B cell (primary cell): ENCODE measurements around the gene ARMH3. TPM values are rescaled to one million over a fixed set of nuclear protein-coding genes. Genes with fewer than 3 reads are reported as not detected.

ENCODE experiments used
- ATAC-seq: fragments of 200-7000 bp; cut with Tn5 transposase; one replicate; pipeline ENCODE4 v1.10.0; 2021; ENCODE audit warnings: low read depth, mild to moderate bottlenecking, moderate number of reproducible peaks, moderate library complexity
- CTCF ChIA-PET: fragments of 350-600 bp; sonication (Branson Sonifier 250); formaldehyde crosslinking; loops from one replicate; lab custom pipeline; 2021; ENCODE audit warnings: antibody characterized with exemption, inconsistent platforms; lab: Charles Lee
- POLR2A ChIA-PET: fragments of 350-600 bp; sonication (Branson Sonifier 250); formaldehyde crosslinking; loops from one replicate; lab custom pipeline; 2021; ENCODE audit warnings: antibody characterized with exemption; lab: Charles Lee
- DNase-seq: peaks from one replicate; pipeline ENCODE4 v3.0.0; 2013
- H2AFZ ChIP-seq: 2 replicates; pipeline ENCODE4 v1.6.1; 2012; ENCODE audit warnings: mild to moderate bottlenecking, low read depth, low read length; ENCODE audit not compliant: insufficient read depth, poor library complexity, severe bottlenecking
- H3K27ac ChIP-seq, 2 donors: 1 replicate in 1 of 2; 2 replicates in 1 of 2; pipeline ENCODE4 v1.5.1; 2012 to 2013; ENCODE audit warnings: low read length in 2 of 2, mild to moderate bottlenecking in 2 of 2, moderate library complexity in 1 of 2
- H3K27me3 ChIP-seq, 4 experiments: fragments of 200-600 bp in 1 of 4; sonication (generic) in 1 of 4; replicated peaks in 1 of 4; 1 replicate in 2 of 4; 2 replicates in 2 of 4; pipeline versions ENCODE4 v1.6.1 to v1.7.0; 2013 to 2016; ENCODE audit warnings: low read length in 3 of 4, mild to moderate bottlenecking in 2 of 4, mixed read lengths in 1 of 4, moderate library complexity in 1 of 4; ENCODE audit not compliant: insufficient read depth in 4 of 4, control insufficient read depth in 3 of 4; ENCODE audit errors: control extremely low read depth in 1 of 4
- H3K36me3 ChIP-seq, 2 experiments: replicated peaks in 1 of 2; 1 replicate in 1 of 2; 2 replicates in 1 of 2; pipeline versions ENCODE4 v1.6.1 to v1.7.1; 2013; ENCODE audit warnings: low read length in 1 of 2; ENCODE audit not compliant: insufficient read depth in 2 of 2, control insufficient read depth in 1 of 2; ENCODE audit errors: control extremely low read depth in 1 of 2, extremely low read depth in 1 of 2
- H3K4me1 ChIP-seq, 2 donors: fragments of 200-600 bp in 1 of 2; sonication (generic) in 1 of 2; 1 replicate in 1 of 2; 2 replicates in 1 of 2; pipeline versions ENCODE4 v1.5.1 to v1.6.1; 2013 to 2017; ENCODE audit warnings: low read length in 2 of 2; ENCODE audit not compliant: control insufficient read depth in 2 of 2, insufficient read depth in 2 of 2
- H3K4me2 ChIP-seq: replicated peaks from 2 replicates; pipeline ENCODE3; 2012; ENCODE audit warnings: mild to moderate bottlenecking, low read depth, low read length; ENCODE audit not compliant: poor library complexity, severe bottlenecking
- H3K4me3 ChIP-seq, 5 experiments: fragments of 200-600 bp in 1 of 5; sonication (generic) in 1 of 5; 1 replicate in 3 of 5; 2 replicates in 2 of 5; pipeline versions ENCODE4 v1.5.1 to v1.7.0; 2011 to 2016; ENCODE audit warnings: low read length in 4 of 5, mild to moderate bottlenecking in 4 of 5, low read depth in 2 of 5, control low read depth in 1 of 5, moderate library complexity in 1 of 5; ENCODE audit not compliant: insufficient read depth in 1 of 5; ENCODE audit errors: control extremely low read depth in 1 of 5, extremely low read depth in 1 of 5
- H3K79me2 ChIP-seq: fragments of 200-600 bp; sonication (generic); one replicate; pipeline ENCODE4 v1.6.0; 2016; ENCODE audit warnings: low read length; ENCODE audit not compliant: control insufficient read depth, insufficient read depth
- H3K9ac ChIP-seq: fragments of 200-600 bp; sonication (generic); 2 replicates; pipeline ENCODE4 v1.6.1; 2017; ENCODE audit warnings: mild to moderate bottlenecking, low read length, moderate library complexity
- H3K9me3 ChIP-seq, 3 donors: one replicate each; pipeline versions ENCODE4 v1.6.1 to v1.7.1; 2013; ENCODE audit warnings: low read length in 2 of 3; ENCODE audit not compliant: control insufficient read depth in 2 of 3, insufficient read depth in 1 of 3; ENCODE audit errors: control extremely low read depth in 1 of 3
- H4K20me1 ChIP-seq: 2 replicates; pipeline ENCODE4 v1.6.0; 2012; ENCODE audit warnings: mild to moderate bottlenecking, low read length; ENCODE audit not compliant: insufficient read depth, control insufficient read depth, poor library complexity, severe bottlenecking
- H3K27ac Mint-ChIP-seq: one replicate; pipeline ENCODE4 v1.8.0; 2021; ENCODE audit warnings: mixed read lengths
- H3K27me3 Mint-ChIP-seq: one replicate; pipeline ENCODE4 v1.8.0; 2021; ENCODE audit warnings: mixed read lengths
- H3K4me1 Mint-ChIP-seq: one replicate; pipeline ENCODE4 v1.8.0; 2021; ENCODE audit warnings: mixed read lengths
- H3K4me3 Mint-ChIP-seq: one replicate; pipeline ENCODE4 v1.8.0; 2021; ENCODE audit warnings: mixed read lengths
- H3K9me3 Mint-ChIP-seq: one replicate; pipeline ENCODE4 v1.8.0; 2022; ENCODE audit warnings: mixed read lengths; ENCODE audit not compliant: insufficient read depth
- CTCF ChIP-seq: fragments of 200-600 bp; IDR thresholded peaks from one replicate; pipeline ENCODE4 v1.8.0; 2022; ENCODE audit warnings: antibody characterized with exemption, mild to moderate bottlenecking
- EZH2 ChIP-seq: IDR thresholded peaks from 2 replicates; pipeline ENCODE4 v1.6.1; 2012; ENCODE audit warnings: borderline replicate concordance, low read depth, mild to moderate bottlenecking, moderate library complexity, low read length; ENCODE audit not compliant: insufficient read depth, poor library complexity, severe bottlenecking
- WGBS: methylation state at CpG from one replicate; pipeline ENCODE4 v1.1.5; 2013; ENCODE audit warnings: missing lambda C conversion rate; ENCODE audit not compliant: insufficient coverage; 5-methylcytosine and 5-hydroxymethylcytosine counted together
- intact Hi-C: fragments of 100-400 bp; cut with micrococcal nuclease; formaldehyde crosslinking; loops from one replicate; pipeline ENCODE4 v1.10.0; 2022
- polyA plus RNA-seq: library from polyadenylated mRNA; depleted of rRNA; stranded (reverse); fragments of >200 nt; gene quantifications from 2 replicates; pipeline ENCODE4 v1.2.3, GENCODE V29; 2012
- total RNA-seq, 2 donors: library from RNA; stranded (reverse); fragments of 120-200 nt in 1 of 2; gene quantifications; 1 replicate in 1 of 2; 2 replicates in 1 of 2; pipeline versions ENCODE4 v1.2.3 to v1.2.4, GENCODE V29; 2013 to 2022

ARMH3 gene
- total and polyA plus RNA-seq, 2 donors (not counting 1 experiment from before 2014, with no cell fraction given): 33.4 to 40.7 TPM

- 71% methylated on average over 3 of the region's 3 CpGs for WGBS
- no peak for ATAC-seq
- no peaks in the 10 kb centered on the region for H3K27me3 ChIP-seq
- H3K27ac ChIP-seq: no peak overlapping the region
- ChIA-PET POLR2A (interaction anchor here (0.6 kb wide), 1 partner anchor 994 kb away, joined by 9 read pairs; no protein-coding TSS in a partner anchor), CTCF (no interaction called here)
- H3K9me3 ChIP-seq: peaks cover 0 to 7% (median 0%) of the 10 kb centered on the region in 3 donors
- H3K27ac Mint-ChIP-seq: no peak overlapping the region
- no peaks in the 10 kb centered on the region for H4K20me1 ChIP-seq
- intact Hi-C loops: no loop called here
- no peak for DNase-seq
- H3K4me3 Mint-ChIP-seq: no peak overlapping the region
- no peak overlapping the region for H3K4me2 ChIP-seq
- H3K9me3 Mint-ChIP-seq: no peaks in the 10 kb centered on the region
- no peaks in the 10 kb centered on the region for H3K4me1 ChIP-seq
- peaks cover 0 to 55% of the 10 kb centered on the region in 2 experiments for H3K36me3 ChIP-seq
- TF ChIP-seq CTCF: no peak
- TF ChIP-seq EZH2: no peak
- no peaks in the 10 kb centered on the region for H3K79me2 ChIP-seq
- no peak overlapping the region for H3K4me3 ChIP-seq
- H2AFZ ChIP-seq: no peak overlapping the region
- H3K4me1 Mint-ChIP-seq: no peaks in the 10 kb centered on the region
- no peaks in the 10 kb centered on the region for H3K27me3 Mint-ChIP-seq
- no peak overlapping the region for H3K9ac ChIP-seq
These were observed 31.2 kb downstream of the ARMH3 start for GRCh38 chr10:102024799-102025198.

- no peaks in the 10 kb centered on the region for H3K27me3 ChIP-seq
- ATAC-seq (no peak), DNase-seq (no peak)
- peaks cover 0 to 42% of the 10 kb centered on the region in 2 experiments for H3K36me3 ChIP-seq
- H3K4me3 ChIP-seq: no peak overlapping the region
- no peaks in the 10 kb centered on the region for H3K4me1 ChIP-seq
- ChIA-PET CTCF (interaction anchor here (0.7 to 3.4 kb wide), 3 partner anchors 11 to 132 kb away, joined by 3 to 20 read pairs (median 14); no protein-coding TSS in a partner anchor), POLR2A (interaction anchor here (0.7 kb wide), 3 partner anchors 21 to 228 kb away, joined by 4 to 12 read pairs (median 7); no protein-coding TSS in a partner anchor)
- no peak overlapping the region for H3K27ac ChIP-seq
- Mint-ChIP-seq H3K27me3 (no peaks in the 10 kb centered on the region), H3K9me3 (no peaks in the 10 kb centered on the region), H3K4me3 (no peak overlapping the region), H3K27ac (no peak overlapping the region), H3K4me1 (no peaks in the 10 kb centered on the region)
- no peaks in the 10 kb centered on the region for H4K20me1 ChIP-seq
- WGBS: 80% methylated on average over 1 of the region's 2 CpGs
- peaks cover 0 to 7% (median 0%) of the 10 kb centered on the region in 3 donors for H3K9me3 ChIP-seq
- H3K9ac ChIP-seq: no peak overlapping the region
- no peaks in the 10 kb centered on the region for H3K79me2 ChIP-seq
- no peak overlapping the region for H2AFZ ChIP-seq
- TF ChIP-seq EZH2 (no peak), CTCF (no peak)
- no peak overlapping the region for H3K4me2 ChIP-seq
- intact Hi-C loops: no loop called here
These were observed 35.0 kb downstream of the ARMH3 start for GRCh38 chr10:102020938-102021337.
